G401 (cell line): ENCODE measurements around the gene PATZ1. TPM values are rescaled to one million over a fixed set of nuclear protein-coding genes. Genes with fewer than 3 reads are reported as not detected.
"Not testable (repeated sequence)": the region's sequence is repeated elsewhere in the genome, so short reads cannot be mapped to it uniquely, and the experiment has no call there.

ENCODE experiments used
- DNase-seq: peaks from one replicate; pipeline ENCODE4 v3.0.0-alpha.2; 2015; ENCODE audit warnings: low spot score
- in situ Hi-C: cut with HindIII; loops from 2 replicates; pipeline ENCODE4 v1.10.0; 2016; ENCODE audit warnings: low sequenced_read_pairs, mixed read lengths
- total RNA-seq: library from RNA; depleted of rRNA; stranded (reverse); fragments of >200 nt; shearing (Covaris generic); gene quantifications from 2 replicates; pipeline ENCODE4 v1.2.3, GENCODE V29; 2014; rRNA removed

PATZ1 gene
- total RNA-seq = 30.2 and 30.8 TPM in 2 replicates

DNA sequence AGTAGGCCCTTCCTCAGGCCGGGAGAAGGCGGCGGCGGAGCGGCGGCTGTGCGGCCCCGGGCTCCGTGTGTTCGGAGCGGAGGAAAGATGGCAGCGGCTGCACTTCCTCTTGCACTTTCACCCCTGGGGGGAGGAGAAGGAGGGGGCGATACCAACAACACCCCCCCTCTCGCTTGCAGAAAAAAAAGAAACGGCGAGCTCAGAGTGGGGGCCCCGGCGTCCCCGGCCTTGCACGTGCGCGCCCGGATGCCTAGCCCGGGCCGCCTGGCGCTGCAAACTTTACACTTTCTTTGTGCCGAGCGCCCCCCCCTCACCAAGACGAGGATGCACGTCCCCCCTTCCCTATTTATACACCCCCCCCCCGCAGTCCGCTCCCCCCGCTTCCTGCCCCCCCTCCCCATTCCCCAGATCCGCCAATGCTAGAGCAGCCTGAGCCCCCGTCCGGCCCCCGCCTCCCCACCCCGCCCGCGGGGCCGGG, at the start of gene PATZ1:
TSS of gene PATZ1 (minus strand) at position 92 of the 478 bp plus-strand sequence. CDS start 744 bp downstream, outside the sequence.
- in situ Hi-C loops = no loop called here
- DNase-seq = peak; percentile 71

- in situ Hi-C loops = no loop called here
- DNase-seq = no peak
Measured at GRCh38 chr22:31394326-31394725, 48.2 kb upstream of the PATZ1 start.

DNA sequence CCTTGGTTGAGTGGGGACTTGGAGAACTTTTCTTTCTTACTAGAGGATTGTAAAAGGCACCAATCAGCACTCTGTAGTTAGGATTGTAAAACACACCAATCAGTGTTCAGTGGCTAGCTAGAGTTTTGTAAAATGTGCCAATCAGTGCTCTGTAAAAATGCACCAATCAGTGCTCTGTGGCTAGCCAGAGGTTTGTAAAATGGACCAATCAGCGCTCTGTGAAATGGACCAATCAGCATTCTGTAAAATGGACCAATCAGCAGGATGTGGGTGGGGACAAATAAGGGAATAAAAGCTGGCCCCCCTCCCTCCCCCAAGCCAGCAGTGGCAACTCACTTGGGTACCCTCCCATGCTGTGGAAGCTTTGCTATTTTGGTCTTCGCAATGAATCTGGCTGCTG, 47.7 kb upstream of the PATZ1 start:
- no peak for DNase-seq
- in situ Hi-C loops = no loop called here

DNA sequence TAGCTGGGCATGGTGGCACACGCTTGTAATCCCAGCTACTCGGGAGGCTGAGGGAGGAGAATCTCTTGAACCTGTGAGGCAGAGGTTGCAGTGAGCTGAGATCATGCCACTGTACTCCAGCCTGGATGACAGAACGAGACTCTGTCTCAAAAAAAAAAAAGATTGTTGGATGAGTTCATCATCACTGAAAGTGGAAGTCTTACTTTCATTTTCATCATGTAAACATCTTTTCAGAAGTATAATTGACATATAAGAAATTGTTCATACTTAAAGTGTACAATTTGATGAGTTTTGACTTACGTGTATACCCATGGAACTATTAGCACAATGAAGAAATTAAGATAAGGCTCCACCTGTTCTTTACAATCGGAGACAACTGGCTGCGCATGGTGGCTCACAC, 32.5 kb upstream of the PATZ1 start:
- in situ Hi-C loops, DNase-seq: not testable (repeated sequence)

DNA sequence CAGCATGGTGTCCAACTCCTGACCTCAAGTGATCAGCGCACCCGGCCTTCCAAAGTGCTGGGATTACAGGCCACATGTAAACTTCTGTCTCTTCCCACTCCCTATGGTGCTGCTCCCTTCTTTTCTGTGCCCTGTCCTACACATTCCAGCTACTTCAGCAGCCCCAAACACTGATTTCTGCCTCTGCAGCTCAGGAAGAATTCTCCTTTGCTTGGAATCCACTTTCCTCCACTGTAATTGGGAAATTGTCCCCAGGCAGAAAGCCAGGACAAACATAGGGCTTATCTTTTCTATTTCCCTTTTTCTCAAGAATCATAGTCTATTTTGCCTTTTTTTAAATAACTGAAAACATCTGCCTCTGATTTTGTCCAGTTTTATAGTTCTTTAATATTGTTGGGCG, 32.0 kb upstream of the PATZ1 start:
- in situ Hi-C loops = no loop called here
- no peak for DNase-seq

GRCh38 chr22:31377612-31378011, 31.5 kb upstream of the PATZ1 start:
- in situ Hi-C loops = no loop called here
- no peak for DNase-seq

DNA sequence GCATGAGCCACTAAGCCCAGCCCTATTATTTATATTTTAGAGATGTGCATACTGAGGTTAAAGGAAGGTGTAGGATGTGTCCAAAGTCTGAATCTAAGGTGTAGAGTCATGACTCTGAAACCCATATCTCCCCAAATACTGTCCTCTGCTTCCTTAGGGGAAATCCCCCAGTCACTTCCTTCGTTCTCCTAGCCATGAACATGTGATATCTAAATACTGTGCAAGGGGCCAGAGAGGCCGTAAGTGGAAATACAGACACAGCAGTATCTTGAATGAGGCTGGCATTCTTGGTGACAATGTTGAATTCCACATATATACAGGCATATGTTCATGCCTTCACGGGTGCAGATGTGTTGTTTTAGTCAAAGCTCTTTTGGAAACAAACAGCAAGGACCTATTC, 21.3 kb upstream of the PATZ1 start:
- in situ Hi-C loops = no loop called here
- no peak for DNase-seq

GRCh38 chr22:31363885-31364465, 17.8 kb upstream of the PATZ1 start:
- in situ Hi-C loops = no loop called here
- no peak for DNase-seq

GRCh38 chr22:31361743-31362142, 15.6 kb upstream of the PATZ1 start:
- in situ Hi-C loops = no loop called here

DNA sequence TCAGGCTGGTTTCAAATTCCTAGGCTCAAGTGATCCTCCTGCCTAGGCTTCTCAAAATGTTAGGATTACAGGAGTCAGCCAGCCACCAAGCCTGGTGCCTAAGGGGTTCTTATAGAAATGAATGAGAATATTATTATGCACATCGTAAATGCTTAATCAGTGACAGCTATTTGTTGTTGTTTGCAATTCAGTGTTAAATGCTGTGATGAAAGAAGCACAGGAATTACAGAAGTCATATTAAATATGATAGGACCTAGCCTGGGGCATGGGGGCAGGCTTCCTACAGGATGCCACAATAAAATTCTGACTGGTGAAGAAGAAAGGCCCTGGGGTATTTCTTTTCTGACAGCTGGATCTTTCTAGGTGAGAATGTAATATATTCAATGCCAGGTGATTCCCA, 13.9 kb upstream of the PATZ1 start:
- in situ Hi-C loops = no loop called here
- DNase-seq = no peak

More at GRCh38 chr22:31361743-31362142, 15.6 kb upstream of the PATZ1 start:
- DNase-seq = no peak

GRCh38 chr22:31354515-31354914, 8.4 kb upstream of the PATZ1 start:
- in situ Hi-C loops = no loop called here
- no peak for DNase-seq

DNA sequence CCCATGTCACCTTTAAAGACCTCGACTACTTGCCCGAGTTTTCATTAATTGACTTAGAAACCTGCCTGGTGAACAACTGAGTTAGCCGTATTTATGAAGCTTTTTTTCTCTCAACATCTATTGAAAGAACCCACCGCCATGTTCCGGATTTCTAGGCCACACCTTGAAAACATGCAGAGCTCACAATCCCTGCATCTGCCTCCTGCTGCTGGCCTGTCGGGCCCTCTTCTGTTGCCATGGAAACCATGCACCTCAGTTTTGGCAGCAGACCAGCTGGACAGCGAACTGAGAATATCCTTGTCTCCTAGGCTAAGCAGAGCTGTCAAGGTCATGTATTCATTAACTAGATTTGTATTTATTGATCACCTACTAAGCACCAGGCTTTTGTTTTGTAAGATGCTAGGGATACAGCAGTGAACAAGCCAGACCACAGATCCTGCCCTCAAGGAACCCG, 4.3 kb upstream of the PATZ1 start:
- in situ Hi-C loops = no loop called here

DNA sequence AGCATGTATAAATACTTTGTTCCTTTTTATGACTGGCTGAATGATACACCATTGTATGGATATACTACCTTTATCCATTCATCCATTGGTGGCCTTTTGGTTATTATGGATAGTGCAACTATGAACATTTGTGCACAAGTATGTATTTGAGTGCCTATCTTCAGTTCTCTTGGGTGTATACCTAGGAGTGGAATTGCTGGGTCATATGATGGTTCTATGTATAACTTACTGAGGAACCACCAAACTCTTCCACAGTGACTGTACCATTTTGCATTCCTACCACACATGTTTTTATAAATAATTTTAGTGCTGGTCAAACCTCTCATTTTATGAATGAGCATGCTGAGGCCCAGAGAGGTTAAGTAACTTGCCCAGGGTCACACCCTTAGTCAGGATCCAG, 3.8 kb upstream of the PATZ1 start:
- no peak for DNase-seq
- in situ Hi-C loops = no loop called here

More for the DNA sequence above, 4.3 kb upstream of the PATZ1 start:
- DNase-seq = peak; percentile 95

DNA sequence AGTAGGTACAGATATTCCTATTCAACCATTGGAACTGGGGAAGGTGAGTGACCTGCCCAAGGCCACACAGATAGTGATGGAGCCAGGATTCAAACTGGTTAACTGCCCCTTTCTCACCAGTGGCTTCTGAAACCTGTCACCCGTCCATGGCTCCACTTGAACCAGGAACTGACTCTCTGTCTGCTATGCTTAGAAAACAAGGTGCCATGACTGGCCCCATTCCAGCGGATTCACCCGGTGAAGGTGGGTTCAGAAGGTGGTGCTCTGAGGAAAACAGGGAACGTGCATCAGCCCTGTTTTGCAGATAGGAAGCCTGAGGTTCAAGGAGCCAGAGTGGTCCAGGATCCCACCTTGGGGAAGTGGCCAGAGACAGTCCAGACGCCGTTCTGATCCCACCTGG, 2.6 kb upstream of the PATZ1 start:
- in situ Hi-C loops = no loop called here
- DNase-seq = no peak

DNA sequence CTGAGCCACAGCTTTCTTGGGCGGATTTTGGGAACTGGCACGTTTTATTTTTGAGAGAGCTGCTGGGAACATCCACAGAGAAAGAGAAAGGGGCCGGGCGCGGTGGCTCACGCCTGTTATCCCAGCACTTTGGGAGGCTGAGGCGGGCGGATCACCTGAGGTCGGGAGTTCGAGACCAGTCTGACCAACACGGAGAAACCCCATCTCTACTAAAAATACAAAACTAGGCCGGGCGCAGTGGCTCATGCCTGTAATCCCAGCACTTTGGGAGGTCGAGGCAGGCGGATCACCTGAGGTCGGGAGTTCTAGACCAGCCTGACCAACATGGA, 1.8 kb upstream of the PATZ1 start:
- in situ Hi-C loops, DNase-seq: not testable (repeated sequence)

GRCh38 chr22:31347251-31348008, 1.3 kb upstream of the PATZ1 start:
- DNase-seq = peak; percentile 81
- in situ Hi-C loops = no loop called here

- in situ Hi-C loops = no loop called here
- no peak for DNase-seq
Measured at GRCh38 chr22:31346733-31347250, 646 bp upstream of the PATZ1 start.

DNA sequence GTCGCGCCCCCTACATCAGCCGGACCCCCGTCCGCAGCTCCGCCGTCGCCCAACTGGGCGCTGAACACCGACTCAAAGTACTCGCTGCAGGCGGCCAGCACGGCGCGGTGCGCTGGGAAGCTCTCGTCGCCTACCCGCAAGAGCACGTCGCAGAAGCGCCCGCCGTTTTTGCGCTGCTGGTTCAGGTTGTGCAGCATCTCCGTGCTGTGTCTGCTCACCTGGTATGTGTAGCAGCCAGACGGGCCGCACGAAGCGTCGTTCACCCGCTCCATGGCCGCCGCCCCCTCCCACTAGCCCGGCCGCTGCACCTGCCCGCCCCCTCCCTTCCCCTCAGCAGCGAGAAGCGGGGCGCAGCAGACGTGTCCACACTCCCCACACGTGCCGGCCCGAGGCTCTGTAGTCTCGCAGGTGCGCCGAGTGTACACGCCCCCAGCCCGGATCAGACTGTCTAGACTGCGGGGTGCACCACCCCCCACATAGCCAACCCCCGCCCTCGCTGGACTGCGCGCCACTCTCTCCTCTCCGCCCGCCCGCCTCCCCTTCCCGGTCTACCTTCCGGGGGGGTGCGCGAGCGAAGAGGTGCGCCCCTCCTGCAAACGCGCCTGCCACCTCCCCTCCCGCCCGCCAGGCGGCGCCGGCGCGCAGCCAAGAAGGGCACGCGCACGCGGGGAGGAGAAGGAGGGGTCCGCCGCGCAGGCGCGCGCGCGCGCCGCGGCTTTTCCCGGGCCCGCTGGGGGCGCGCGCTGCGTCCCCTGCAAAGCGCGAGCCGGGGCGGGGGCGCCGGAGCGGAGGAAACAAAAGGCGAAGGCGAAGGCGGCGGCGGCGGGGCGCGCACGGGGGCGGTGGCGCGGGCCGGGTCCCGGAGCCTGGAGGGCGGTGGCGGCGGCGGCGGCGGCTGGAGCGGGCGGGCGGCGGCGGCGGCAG, 553 bp downstream of the PATZ1 start:
- DNase-seq = peak; percentile 81
- in situ Hi-C loops = no loop called here

DNA sequence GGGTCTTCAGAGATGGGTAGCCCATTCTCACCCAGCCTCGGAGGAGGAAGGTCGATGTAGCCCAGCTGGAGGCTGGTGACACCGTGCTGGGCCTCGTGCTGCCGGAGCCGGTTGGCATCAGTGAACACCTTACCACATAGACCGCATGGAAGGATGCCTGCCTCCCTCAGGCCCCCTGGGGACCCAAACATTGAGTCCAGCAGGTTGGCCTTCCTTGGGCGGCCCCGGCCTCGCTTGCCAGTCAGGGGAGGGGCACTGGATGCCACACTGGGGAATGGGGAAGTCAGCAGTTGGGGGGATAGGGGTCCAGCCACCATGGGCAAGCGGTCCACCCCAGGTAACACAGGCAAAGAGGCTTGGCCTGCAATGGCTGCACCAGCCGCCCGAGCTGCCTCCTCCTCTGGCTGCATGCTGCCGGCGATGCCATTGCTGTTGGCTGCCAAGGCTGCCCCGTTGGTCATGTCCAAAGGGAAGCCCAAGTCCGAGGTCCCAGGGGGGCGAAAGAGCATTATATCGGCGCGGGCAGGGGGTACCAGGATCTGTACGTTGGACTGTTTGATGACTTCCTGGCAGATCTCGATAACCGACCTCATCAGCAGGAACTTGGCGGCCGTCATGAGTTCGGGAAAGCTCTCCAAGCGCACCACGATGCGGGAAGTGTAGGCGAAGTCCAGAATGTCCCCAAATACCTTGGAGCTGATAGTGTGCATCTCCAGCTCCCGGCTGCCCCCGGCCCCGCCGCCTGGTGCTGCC, 1.4 kb downstream of the PATZ1 start:
- in situ Hi-C loops = no loop called here

More for the DNA sequence above, 1.4 kb downstream of the PATZ1 start:
- peak; percentile 41 for DNase-seq
